ENCODE data around the gene TRIP13. TPM values are rescaled to one million over a fixed set of nuclear protein-coding genes. Genes with fewer than 3 reads are reported as not detected.

TRIP13 gene
- polyA plus RNA-seq, 1 donor from 2014 or later = 2.1 TPM

GRCh38 chr5:929596-929995, 36.9 kb downstream of the TRIP13 start:
- peaks cover 15% of the 10 kb centered on the region for H3K27me3 ChIP-seq (ENCODE audit: insufficient read depth, low read depth, low read length)
- TF ChIP-seq EZH2 (IDR thresholded peaks at IDR 0.05; ENCODE audit: borderline replicate concordance, insufficient read depth, low read length, poor library complexity, severe bottlenecking) (no peak), MXI1 (conservative IDR thresholded peaks at IDR 0.05; ENCODE audit: poor library complexity, severe bottlenecking) (no peak), TAF1 (IDR thresholded peaks at IDR 0.05; ENCODE audit: low read depth) (no peak), CTCF (IDR thresholded peaks at IDR 0.05; ENCODE audit: poor library complexity, severe bottlenecking) (no peak), POLR2AphosphoS5 (IDR thresholded peaks at IDR 0.05) (no peak), REST (IDR thresholded peaks at IDR 0.05; ENCODE audit: borderline replicate concordance) (no peak)
- no peaks in the 10 kb centered on the region for H4K20me1 ChIP-seq (ENCODE audit: insufficient read depth)
- H3K27ac ChIP-seq (ENCODE audit: low read length) = no peak overlapping the region
- H3K9me3 ChIP-seq (ENCODE audit: low read length) = no peaks in the 10 kb centered on the region
- no peaks in the 10 kb centered on the region for H3K79me2 ChIP-seq (replicated peaks; ENCODE audit: insufficient read depth, low read length)
- no peak overlapping the region for H2AFZ ChIP-seq (ENCODE audit: low read depth, low read length)
- no peaks in the 10 kb centered on the region for H3K9me2 ChIP-seq (ENCODE audit: insufficient read depth, low read length)
- no peaks in the 10 kb centered on the region for H3K36me3 ChIP-seq (ENCODE audit: insufficient read depth, low read length)
- no peaks in the 10 kb centered on the region for H3F3A ChIP-seq (ENCODE audit: insufficient read depth, low read length, poor library complexity, severe bottlenecking)
- H3K9ac ChIP-seq (ENCODE audit: low read length) = no peak overlapping the region
- H3K4me3 ChIP-seq (ENCODE audit: low read length) = no peak overlapping the region
- H3K4me2 ChIP-seq (ENCODE audit: low read length) = no peak overlapping the region

GRCh38 chr5:930866-931265, 38.2 kb downstream of the TRIP13 start:
- Histone ChIP-seq H3K9ac (ENCODE audit: low read length) (no peak overlapping the region), H3K27me3 (ENCODE audit: insufficient read depth, low read depth, low read length) (peaks cover 13% of the 10 kb centered on the region), H3K79me2 (replicated peaks; ENCODE audit: insufficient read depth, low read length) (no peaks in the 10 kb centered on the region), H3F3A (ENCODE audit: insufficient read depth, low read length, poor library complexity, severe bottlenecking) (no peaks in the 10 kb centered on the region), H3K4me3 (ENCODE audit: low read length) (no peak overlapping the region), H3K9me3 (ENCODE audit: low read length) (no peaks in the 10 kb centered on the region), H4K20me1 (ENCODE audit: insufficient read depth) (no peaks in the 10 kb centered on the region), H2AFZ (ENCODE audit: low read depth, low read length) (no peak overlapping the region), H3K9me2 (ENCODE audit: insufficient read depth, low read length) (no peaks in the 10 kb centered on the region), H3K36me3 (ENCODE audit: insufficient read depth, low read length) (no peaks in the 10 kb centered on the region), H3K27ac (ENCODE audit: low read length) (no peak overlapping the region), H3K4me2 (ENCODE audit: low read length) (no peak overlapping the region)
- TF ChIP-seq SMC3 (conservative IDR thresholded peaks at IDR 0.05; ENCODE audit: poor library complexity) = no peak
- no peak for TF ChIP-seq TAF1 (IDR thresholded peaks at IDR 0.05; ENCODE audit: low read depth)
- no peak for TF ChIP-seq REST (IDR thresholded peaks at IDR 0.05; ENCODE audit: borderline replicate concordance)
- TF ChIP-seq EZH2 (IDR thresholded peaks at IDR 0.05; ENCODE audit: borderline replicate concordance, insufficient read depth, low read length, poor library complexity, severe bottlenecking) = no peak
- TF ChIP-seq POLR2AphosphoS5 (IDR thresholded peaks at IDR 0.05) = no peak
- TF ChIP-seq EP300 (conservative IDR thresholded peaks at IDR 0.05; ENCODE audit: poor library complexity, severe bottlenecking) = no peak
- no peak for TF ChIP-seq MXI1 (conservative IDR thresholded peaks at IDR 0.05; ENCODE audit: poor library complexity, severe bottlenecking)
- TF ChIP-seq CTCF (IDR thresholded peaks at IDR 0.05; ENCODE audit: poor library complexity, severe bottlenecking) = no peak
- TF ChIP-seq RAD21 (conservative IDR thresholded peaks at IDR 0.05) = no peak
